HepG2 (cell line): Measurements from ENCODE around the gene SREBF1. TPM values are rescaled to one million over a fixed set of nuclear protein-coding genes. Genes with fewer than 3 reads are reported as not detected.
A peak's percentile ranks its signal among the peaks of the same experiment; 100 is the strongest.

Experiments
- BCL6 ChIP-seq: IDR thresholded peaks from 2 replicates; pipeline ENCODE4 v1.6.1; 2016; ENCODE audit warnings: missing genetic modification reagents, missing compliant biosample characterization
- CBX1 ChIP-seq: IDR thresholded peaks from one replicate; pipeline ENCODE4 v1.6.1; 2016; ENCODE audit warnings: antibody characterized with exemption, low read depth
- CHD2 ChIP-seq: IDR thresholded peaks from 2 replicates; pipeline ENCODE4 v1.6.1; 2011; ENCODE audit warnings: low read depth, low read length, improper control_type of control experiment
- CREB3 ChIP-seq: sonication (generic); formaldehyde crosslinking; IDR thresholded peaks from 2 replicates; pipeline ENCODE4 v1.5.0; 2020; ENCODE audit warnings: missing genetic modification reagents
- DPF2 ChIP-seq: sonication (generic); formaldehyde crosslinking; IDR thresholded peaks from 2 replicates; pipeline ENCODE4 v1.4.0; 2020; ENCODE audit warnings: mild to moderate bottlenecking, low read depth, missing genetic modification reagents, borderline replicate concordance
- HNRNPL ChIP-seq: fragments of 200-400 bp; formaldehyde crosslinking; IDR thresholded peaks from 2 replicates; pipeline ENCODE4 v1.6.1; 2017; ENCODE audit warnings: mild to moderate bottlenecking, low read depth, low read length
- ISL2 ChIP-seq: sonication (generic); formaldehyde crosslinking; IDR thresholded peaks from 2 replicates; pipeline ENCODE4 v1.5.0; 2020; ENCODE audit warnings: missing genetic modification reagents
- KLF16 ChIP-seq, 2 experiments: sonication (generic) in 1 of 2; formaldehyde crosslinking in 1 of 2; IDR thresholded peaks; 2 replicates each; pipeline versions ENCODE4 v1.6.1 to v1.8.0; 2016 to 2023; ENCODE audit warnings: missing genetic modification reagents in 2 of 2, missing compliant biosample characterization in 1 of 2
- MED13 ChIP-seq: sonication (generic); formaldehyde crosslinking; IDR thresholded peaks from 2 replicates; pipeline ENCODE4 v1.5.0; 2020; ENCODE audit warnings: missing genetic modification reagents
- PTBP1 ChIP-seq: fragments of 200-400 bp; formaldehyde crosslinking; IDR thresholded peaks from 2 replicates; pipeline ENCODE4 v1.6.1; 2018; ENCODE audit warnings: low read length, low read depth; ENCODE audit not compliant: poor library complexity, severe bottlenecking
- RBM22 ChIP-seq: fragments of 200-400 bp; formaldehyde crosslinking; optimal IDR thresholded peaks from 2 replicates; pipeline ENCODE3; 2017; ENCODE audit warnings: mild to moderate bottlenecking, low read length, moderate library complexity
- STAT6 ChIP-seq: sonication (generic); formaldehyde crosslinking; IDR thresholded peaks from 2 replicates; pipeline ENCODE4 v1.4.0; 2020; ENCODE audit warnings: missing genetic modification reagents, mild to moderate bottlenecking, borderline replicate concordance
- TP53 ChIP-seq: sonication (generic); formaldehyde crosslinking; conservative IDR thresholded peaks from 2 replicates; pipeline ENCODE4 v1.4.0; 2020; ENCODE audit warnings: missing genetic modification reagents
- YEATS2 ChIP-seq: sonication (generic); formaldehyde crosslinking; IDR thresholded peaks from 2 replicates; pipeline ENCODE4 v1.4.0; 2020; ENCODE audit warnings: missing genetic modification reagents, borderline replicate concordance
- YY1 ChIP-seq: IDR thresholded peaks from 2 replicates; pipeline ENCODE4 v1.6.1; 2011; ENCODE audit warnings: low read length, low read depth, moderate library complexity, mild to moderate bottlenecking; ENCODE audit not compliant: insufficient read depth, insufficient replicate concordance
- ZKSCAN5 ChIP-seq: sonication (generic); formaldehyde crosslinking; IDR thresholded peaks from 2 replicates; pipeline ENCODE4 v1.5.1; 2020; ENCODE audit warnings: mild to moderate bottlenecking, missing genetic modification reagents
- ZNF256 ChIP-seq: sonication (generic); formaldehyde crosslinking; conservative IDR thresholded peaks from 2 replicates; pipeline ENCODE4 v1.4.0; 2020; ENCODE audit warnings: missing genetic modification reagents
- ZNF292 ChIP-seq: sonication (generic); formaldehyde crosslinking; IDR thresholded peaks from 2 replicates; pipeline ENCODE4 v1.8.1; 2022; ENCODE audit warnings: mild to moderate bottlenecking, low read depth, missing genetic modification reagents, borderline replicate concordance
- ZNF33B ChIP-seq: sonication (generic); formaldehyde crosslinking; IDR thresholded peaks from 2 replicates; pipeline ENCODE4 v1.5.1; 2020; ENCODE audit warnings: mild to moderate bottlenecking, missing genetic modification reagents
- ZNF430 ChIP-seq: sonication (generic); formaldehyde crosslinking; IDR thresholded peaks from 2 replicates; pipeline ENCODE4 v1.9.0; 2021; ENCODE audit warnings: mild to moderate bottlenecking, missing genetic modification reagents
- ZNF616 ChIP-seq: sonication (generic); formaldehyde crosslinking; IDR thresholded peaks from 2 replicates; pipeline ENCODE4 v1.5.0; 2020; ENCODE audit warnings: low read depth, mild to moderate bottlenecking, missing genetic modification reagents
- ZNF780A ChIP-seq: sonication (generic); formaldehyde crosslinking; IDR thresholded peaks from 2 replicates; pipeline ENCODE4 v1.8.0; 2022; ENCODE audit warnings: mild to moderate bottlenecking, missing genetic modification reagents, moderate library complexity
- polyA plus RNA-seq, 8 experiments: library from polyadenylated mRNA; depleted of rRNA in 3 of 8; stranded (reverse) in 7 of 8; unstranded in 1 of 8; fragments of >200 nt; fragmentation: Illumina TruSeq in 4 of 8; extraction: Trizol in 4 of 8; gene quantifications; 2 replicates each; pipeline versions ENCODE4 v1.2.1 to v1.2.3, GENCODE V29; 2011 to 2016; ENCODE audit warnings: low read depth in 4 of 8, missing spikeins in 1 of 8, mixed read lengths in 1 of 8; ENCODE audit not compliant: insufficient read depth in 1 of 8
- total RNA-seq, 5 experiments: library from RNA; depleted of rRNA; stranded (reverse); fragments of >200 nt; fragmentation: Illumina TruSeq; extraction: Trizol; gene quantifications; 2 replicates each; pipeline ENCODE4 v1.2.3, GENCODE V29; 2016; ENCODE audit warnings: low read depth in 1 of 5
- TF ChIP-seq, protein P1 (sequence below): sonication (generic); formaldehyde crosslinking; IDR thresholded peaks from 2 replicates; pipeline ENCODE4 v1.5.0; 2020; ENCODE audit warnings: mild to moderate bottlenecking, low read depth, missing genetic modification reagents, borderline replicate concordance
- TF ChIP-seq, protein P2 (sequence below): sonication (generic); formaldehyde crosslinking; IDR thresholded peaks from 2 replicates; pipeline ENCODE4 v1.8.0; 2022; ENCODE audit warnings: mild to moderate bottlenecking, missing genetic modification reagents, borderline replicate concordance
- TF ChIP-seq, protein P3 (sequence below): sonication (generic); formaldehyde crosslinking; IDR thresholded peaks from 2 replicates; pipeline ENCODE4 v1.4.0; 2020; ENCODE audit warnings: missing genetic modification reagents, mild to moderate bottlenecking, borderline replicate concordance

SREBF1 gene
- total and polyA plus RNA-seq, 2 of the 13 experiments (the other 11 are each of a cell fraction or from before 2014, with no cell fraction given) = 34.3 to 38.0 TPM

- no peak for TF ChIP-seq YEATS2 (CRISPR knock-in tag)
- TF ChIP-seq PTBP1 = no peak
- TF ChIP-seq, protein P1, sequence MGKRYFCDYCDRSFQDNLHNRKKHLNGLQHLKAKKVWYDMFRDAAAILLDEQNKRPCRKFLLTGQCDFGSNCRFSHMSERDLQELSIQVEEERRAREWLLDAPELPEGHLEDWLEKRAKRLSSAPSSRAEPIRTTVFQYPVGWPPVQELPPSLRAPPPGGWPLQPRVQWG (CRISPR knock-in tag) = no peak
- TF ChIP-seq, protein P2, sequence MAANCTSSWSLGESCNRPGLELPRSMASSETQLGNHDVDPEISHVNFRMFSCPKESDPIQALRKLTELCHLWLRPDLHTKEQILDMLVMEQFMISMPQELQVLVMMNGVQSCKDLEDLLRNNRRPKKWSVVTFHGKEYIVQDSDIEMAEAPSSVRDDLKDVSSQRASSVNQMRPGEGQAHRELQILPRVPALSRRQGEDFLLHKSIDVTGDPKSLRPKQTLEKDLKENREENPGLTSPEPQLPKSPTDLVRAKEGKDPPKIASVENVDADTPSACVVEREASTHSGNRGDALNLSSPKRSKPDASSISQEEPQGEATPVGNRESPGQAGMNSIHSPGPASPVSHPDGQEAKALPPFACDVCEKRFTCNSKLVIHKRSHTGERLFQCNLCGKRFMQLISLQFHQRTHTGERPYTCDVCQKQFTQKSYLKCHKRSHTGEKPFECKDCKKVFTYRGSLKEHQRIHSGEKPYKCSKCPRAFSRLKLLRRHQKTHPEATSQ (CRISPR knock-in tag) = no peak
- TF ChIP-seq ZNF256 (CRISPR knock-in tag) = no peak
- no peak for TF ChIP-seq HNRNPL
- TF ChIP-seq, protein P3, sequence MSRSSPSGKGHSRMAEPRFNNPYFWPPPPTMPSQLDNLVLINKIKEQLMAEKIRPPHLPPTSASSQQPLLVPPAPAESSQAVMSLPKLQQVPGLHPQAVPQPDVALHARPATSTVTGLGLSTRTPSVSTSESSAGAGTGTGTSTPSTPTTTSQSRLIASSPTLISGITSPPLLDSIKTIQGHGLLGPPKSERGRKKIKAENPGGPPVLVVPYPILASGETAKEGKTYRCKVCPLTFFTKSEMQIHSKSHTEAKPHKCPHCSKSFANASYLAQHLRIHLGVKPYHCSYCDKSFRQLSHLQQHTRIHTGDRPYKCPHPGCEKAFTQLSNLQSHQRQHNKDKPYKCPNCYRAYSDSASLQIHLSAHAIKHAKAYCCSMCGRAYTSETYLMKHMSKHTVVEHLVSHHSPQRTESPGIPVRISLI (CRISPR knock-in tag) = no peak
- TF ChIP-seq RBM22 = no peak
- TF ChIP-seq ISL2 (CRISPR knock-in tag) = no peak
- TF ChIP-seq CHD2 = 0 out of 2 replicates have a peak, but pooled peaks have one; percentile 29
- TF ChIP-seq MED13 (CRISPR knock-in tag) = no peak
- 0 out of 2 replicates have a peak, but pooled peaks have one; percentile 47 for TF ChIP-seq ZNF430 (CRISPR knock-in tag)
- TF ChIP-seq CREB3 = 0 out of 2 replicates have a peak, but pooled peaks have one; percentile 7
- TF ChIP-seq ZNF292 (CRISPR knock-in tag) = no peak
- TF ChIP-seq DPF2 (CRISPR knock-in tag) = no peak
- TF ChIP-seq ZNF780A (CRISPR knock-in tag) = no peak
- no peak for TF ChIP-seq BCL6 (CRISPR knock-in tag)
- TF ChIP-seq ZKSCAN5 = no peak
- no peak for TF ChIP-seq STAT6 (CRISPR knock-in tag)
- no peak for TF ChIP-seq ZNF616 (CRISPR knock-in tag)
- no peak for TF ChIP-seq YY1
- no peak for TF ChIP-seq TP53 (CRISPR knock-in tag)
- no peak for TF ChIP-seq CBX1
- peak in 1 of 2 experiments; percentile 58; a peak in 2 of 4 replicates for TF ChIP-seq KLF16 (CRISPR knock-in tag; IDR thresholded peaks at IDR 0.05)
- TF ChIP-seq ZNF33B = no peak
Observed at GRCh38 chr17:17836818-17837379, at the start of gene SREBF1 (continued).
